Mesenchymal stem cell (in vitro differentiated cells and primary cell): ENCODE data around the gene VSX2. TPM values are rescaled to one million over a fixed set of nuclear protein-coding genes. Genes with fewer than 3 reads are reported as not detected.

Source experiments
- DNase-seq: peaks from one replicate; pipeline ENCODE4 v3.0.0-alpha.2; 2013
- H2AFZ ChIP-seq: one replicate; pipeline ENCODE4 v1.6.1; 2013; ENCODE audit warnings: low read depth, mild to moderate bottlenecking, control low read depth, inconsistent platforms, low read length, moderate library complexity
- H2AK5ac ChIP-seq: 2 replicates; pipeline ENCODE4 v1.6.1; 2013; ENCODE audit warnings: low read length, moderate library complexity, mild to moderate bottlenecking, inconsistent platforms; ENCODE audit not compliant: severe bottlenecking
- H2BK120ac ChIP-seq: one replicate; pipeline ENCODE4 v1.6.1; 2013; ENCODE audit warnings: low read depth, mild to moderate bottlenecking, inconsistent platforms, low read length, moderate library complexity
- H2BK12ac ChIP-seq, 2 experiments: one replicate each; pipeline ENCODE4 v1.6.1; 2013; ENCODE audit warnings: inconsistent platforms in 2 of 2, low read length in 2 of 2, mild to moderate bottlenecking in 2 of 2, moderate library complexity in 2 of 2, control low read depth in 1 of 2
- H2BK15ac ChIP-seq: one replicate; pipeline ENCODE4 v1.6.1; 2013; ENCODE audit warnings: mild to moderate bottlenecking, low read depth, inconsistent platforms; ENCODE audit not compliant: poor library complexity, severe bottlenecking
- H2BK5ac ChIP-seq: 2 replicates; pipeline ENCODE4 v1.6.1; 2013; ENCODE audit warnings: low read depth, mild to moderate bottlenecking, low read length, control low read depth, inconsistent platforms; ENCODE audit not compliant: poor library complexity, severe bottlenecking
- H3K14ac ChIP-seq, 2 experiments: one replicate each; pipeline ENCODE4 v1.6.1; 2013; ENCODE audit warnings: inconsistent platforms in 2 of 2, low read length in 2 of 2, control low read depth in 1 of 2, mild to moderate bottlenecking in 1 of 2, moderate library complexity in 1 of 2
- H3K18ac ChIP-seq, 2 experiments: one replicate each; pipeline ENCODE4 v1.6.1; 2013; ENCODE audit warnings: inconsistent platforms in 2 of 2, low read length in 2 of 2, control low read depth in 1 of 2, low read depth in 1 of 2, mild to moderate bottlenecking in 1 of 2
- H3K23ac ChIP-seq, 2 experiments: one replicate each; pipeline ENCODE4 v1.6.1; 2013; ENCODE audit warnings: inconsistent platforms in 2 of 2, low read length in 2 of 2, mild to moderate bottlenecking in 2 of 2, moderate library complexity in 2 of 2, control low read depth in 1 of 2
- H3K27ac ChIP-seq: 2 replicates; pipeline ENCODE4 v1.5.1; 2013; ENCODE audit warnings: mild to moderate bottlenecking, moderate library complexity, low read length, control low read depth, inconsistent platforms; ENCODE audit not compliant: poor library complexity, severe bottlenecking
- H3K27me3 ChIP-seq, 2 experiments: 2 replicates each; pipeline versions ENCODE4 v1.6.1 to v1.7.0; 2013; ENCODE audit warnings: low read length in 2 of 2, mild to moderate bottlenecking in 2 of 2, moderate library complexity in 2 of 2, control low read depth in 1 of 2, inconsistent platforms in 1 of 2; ENCODE audit not compliant: control insufficient read depth in 1 of 2, insufficient read depth in 1 of 2
- H3K36me3 ChIP-seq, 2 experiments: 2 replicates each; pipeline versions ENCODE4 v1.6.1 to v1.7.0; 2013; ENCODE audit warnings: low read length in 2 of 2, control low read depth in 1 of 2, inconsistent platforms in 1 of 2, low read depth in 1 of 2, mild to moderate bottlenecking in 1 of 2; ENCODE audit not compliant: insufficient read depth in 2 of 2, control insufficient read depth in 1 of 2
- H3K4ac ChIP-seq, 2 experiments: one replicate each; pipeline ENCODE4 v1.6.1; 2013; ENCODE audit warnings: inconsistent platforms in 2 of 2, low read length in 2 of 2, mild to moderate bottlenecking in 2 of 2, moderate library complexity in 2 of 2, control low read depth in 1 of 2, low read depth in 1 of 2
- H3K4me1 ChIP-seq: 2 replicates; pipeline ENCODE4 v1.6.1; 2013; ENCODE audit warnings: low read depth, low read length, control low read depth; ENCODE audit not compliant: control insufficient read depth, insufficient read depth
- H3K4me2 ChIP-seq: 2 replicates; pipeline ENCODE4 v1.6.1; 2013; ENCODE audit warnings: low read length, mild to moderate bottlenecking, inconsistent platforms; ENCODE audit not compliant: poor library complexity, severe bottlenecking
- H3K4me3 ChIP-seq, 2 experiments: 2 replicates each; pipeline versions ENCODE4 v1.5.1 to v1.7.0; 2013; ENCODE audit warnings: low read length in 2 of 2, mild to moderate bottlenecking in 2 of 2, control low read depth in 1 of 2, low read depth in 1 of 2; ENCODE audit not compliant: insufficient read depth in 1 of 2
- H3K79me1 ChIP-seq: replicated peaks from 2 replicates; pipeline ENCODE4 v1.6.1; 2013; ENCODE audit warnings: mild to moderate bottlenecking, control low read depth, low read length, inconsistent platforms; ENCODE audit not compliant: poor library complexity, severe bottlenecking
- H3K9ac ChIP-seq: 2 replicates; pipeline ENCODE4 v1.7.0; 2013; ENCODE audit warnings: mild to moderate bottlenecking, low read length, moderate library complexity
- H3K9me3 ChIP-seq: 2 replicates; pipeline ENCODE4 v1.7.0; 2013; ENCODE audit warnings: mild to moderate bottlenecking, low read length; ENCODE audit not compliant: control insufficient read depth
- H4K8ac ChIP-seq: one replicate; pipeline ENCODE4 v1.6.1; 2013; ENCODE audit warnings: inconsistent platforms, mild to moderate bottlenecking, low read length, moderate library complexity
- H4K91ac ChIP-seq: one replicate; pipeline ENCODE4 v1.6.1; 2013; ENCODE audit warnings: mild to moderate bottlenecking, low read length, inconsistent platforms
- WGBS: methylation state at CpG from one replicate; pipeline ENCODE4 v1.1.7; 2013; ENCODE audit warnings: mixed read lengths; 5-methylcytosine and 5-hydroxymethylcytosine counted together
- polyA plus RNA-seq, 2 experiments: library from polyadenylated mRNA; stranded (reverse); fragments of 200-250 nt; gene quantifications; one replicate each; pipeline ENCODE4 v1.2.3, GENCODE V29; 2013

VSX2 gene
- polyA plus RNA-seq (2013, experiment 1 of 2): not detected
- not detected for polyA plus RNA-seq (2013, experiment 2 of 2)

DNA sequence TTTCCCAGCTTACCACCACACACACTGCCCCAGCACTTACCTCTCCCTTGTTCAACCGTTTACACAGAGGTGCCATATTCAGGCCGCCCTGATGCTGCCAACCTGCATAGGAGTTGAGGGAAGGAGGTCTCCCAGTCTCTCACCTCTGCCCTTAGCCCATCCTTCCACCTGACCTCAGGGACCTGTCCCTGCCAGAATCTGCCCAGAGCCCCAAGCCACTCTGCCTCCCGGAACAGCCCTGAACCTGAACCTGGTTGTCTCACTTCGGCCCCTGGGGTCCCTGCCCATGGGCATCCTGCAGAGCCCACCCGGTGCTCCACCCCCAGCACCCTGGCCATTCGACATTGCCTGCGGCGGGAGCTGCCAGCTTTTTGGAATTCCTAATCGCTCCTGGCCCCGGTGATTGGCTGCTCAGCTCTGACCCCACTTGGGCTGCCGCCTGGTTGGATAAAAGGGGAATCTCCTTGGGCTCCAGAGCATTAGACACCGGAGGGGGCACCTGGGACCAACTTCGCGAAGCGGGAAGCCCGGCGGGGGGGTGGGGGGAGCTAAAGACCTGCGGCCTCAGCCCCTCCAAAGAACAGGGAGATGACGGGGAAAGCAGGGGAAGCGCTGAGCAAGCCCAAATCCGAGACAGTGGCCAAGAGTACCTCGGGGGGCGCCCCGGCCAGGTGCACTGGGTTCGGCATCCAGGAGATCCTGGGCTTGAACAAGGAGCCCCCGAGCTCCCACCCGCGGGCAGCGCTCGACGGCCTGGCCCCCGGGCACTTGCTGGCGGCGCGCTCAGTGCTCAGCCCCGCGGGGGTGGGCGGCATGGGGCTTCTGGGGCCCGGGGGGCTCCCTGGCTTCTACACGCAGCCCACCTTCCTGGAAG lies at the start of gene VSX2:
TSS of gene VSX2 (plus strand) at position 476 of the 874 bp plus-strand sequence. CDS start at position 589, 113 bp downstream.
- H2BK120ac ChIP-seq: no peak within 1 kb of the TSS
- H3K4me1 ChIP-seq: peaks cover 15% of the 10 kb centered on the region
- no peak within 1 kb of the TSS for H3K18ac ChIP-seq
- H4K8ac ChIP-seq: no peak within 1 kb of the TSS
- no peak within 1 kb of the TSS for H4K91ac ChIP-seq
- H3K9ac ChIP-seq: no peak within 1 kb of the TSS
- no peak within 1 kb of the TSS for H2BK5ac ChIP-seq
- no peak within 1 kb of the TSS for H2BK12ac ChIP-seq
- 8% methylated on average over 40 of the region's 40 CpGs for WGBS
- no peak within 1 kb of the TSS for H2AK5ac ChIP-seq
- H3K4ac ChIP-seq: no peak within 1 kb of the TSS
- no peak within 1 kb of the TSS for H3K14ac ChIP-seq
- no peak within 1 kb of the TSS for H2AFZ ChIP-seq
- H3K27ac ChIP-seq: no peak within 1 kb of the TSS
- H3K4me3 ChIP-seq: no peak within 1 kb of the TSS
- no peak within 1 kb of the TSS for H3K4me2 ChIP-seq
- no peak within 1 kb of the TSS for H3K23ac ChIP-seq
- H3K27me3 ChIP-seq: peaks cover 94% of the 10 kb centered on the region in 2 experiments
- H2BK15ac ChIP-seq: no peak within 1 kb of the TSS
- H3K79me1 ChIP-seq: no peaks in the 10 kb centered on the region
- H3K36me3 ChIP-seq: peaks cover 0 to 3% of the 10 kb centered on the region in 2 experiments
- no peak for DNase-seq
- no peaks in the 10 kb centered on the region for H3K9me3 ChIP-seq

DNA sequence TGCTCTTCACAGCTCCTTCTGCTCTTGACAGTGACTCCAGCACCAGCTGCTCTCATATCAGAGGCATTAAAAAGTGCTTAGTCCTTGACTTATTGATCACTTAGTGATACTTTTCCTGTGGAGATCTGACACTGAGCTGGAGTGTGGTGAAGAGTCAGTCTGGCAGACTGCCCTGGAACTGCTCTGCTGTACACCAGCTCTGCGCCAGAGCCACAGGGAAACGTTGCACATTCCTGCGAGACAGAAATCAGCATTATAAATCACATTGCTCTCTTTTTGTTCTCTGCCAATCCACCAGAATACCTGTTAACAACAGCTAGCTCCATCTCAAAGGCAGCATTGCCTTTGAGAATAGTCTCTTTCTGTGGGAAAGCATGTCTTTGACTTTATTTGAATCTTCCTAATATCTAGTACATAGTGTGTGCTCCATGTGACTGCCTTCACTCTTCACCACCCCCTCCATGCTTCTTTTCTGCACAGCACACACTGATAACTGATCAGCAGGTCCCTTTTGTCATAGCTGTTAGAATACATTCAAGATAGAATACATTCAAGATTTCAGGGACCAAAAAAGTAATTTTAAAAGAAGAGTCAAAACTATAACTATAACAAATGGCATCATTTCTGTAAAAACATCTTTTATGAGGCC lies 48.2 kb upstream of the VSX2 start:
- Histone ChIP-seq H2BK120ac (no peak overlapping the region), H2AK5ac (no peak overlapping the region), H3K36me3 (no peaks in the 10 kb centered on the region), H3K4me1 (no peaks in the 10 kb centered on the region), H2BK5ac (no peak overlapping the region), H4K8ac (no peak overlapping the region), H3K79me1 (no peaks in the 10 kb centered on the region), H3K14ac (no peak overlapping the region), H3K27me3 (no peaks in the 10 kb centered on the region), H2BK12ac (no peak overlapping the region), H3K4me2 (no peak overlapping the region), H3K9me3 (no peaks in the 10 kb centered on the region), H3K4me3 (no peak overlapping the region), H4K91ac (no peak overlapping the region), H3K27ac (no peak overlapping the region), H2BK15ac (no peak overlapping the region), H3K9ac (no peak overlapping the region), H3K4ac (no peak overlapping the region), H3K23ac (no peak overlapping the region), H3K18ac (no peak overlapping the region), H2AFZ (no peak overlapping the region)
- WGBS: 93% methylated on average over 3 of the region's 3 CpGs
- no peak for DNase-seq

DNA sequence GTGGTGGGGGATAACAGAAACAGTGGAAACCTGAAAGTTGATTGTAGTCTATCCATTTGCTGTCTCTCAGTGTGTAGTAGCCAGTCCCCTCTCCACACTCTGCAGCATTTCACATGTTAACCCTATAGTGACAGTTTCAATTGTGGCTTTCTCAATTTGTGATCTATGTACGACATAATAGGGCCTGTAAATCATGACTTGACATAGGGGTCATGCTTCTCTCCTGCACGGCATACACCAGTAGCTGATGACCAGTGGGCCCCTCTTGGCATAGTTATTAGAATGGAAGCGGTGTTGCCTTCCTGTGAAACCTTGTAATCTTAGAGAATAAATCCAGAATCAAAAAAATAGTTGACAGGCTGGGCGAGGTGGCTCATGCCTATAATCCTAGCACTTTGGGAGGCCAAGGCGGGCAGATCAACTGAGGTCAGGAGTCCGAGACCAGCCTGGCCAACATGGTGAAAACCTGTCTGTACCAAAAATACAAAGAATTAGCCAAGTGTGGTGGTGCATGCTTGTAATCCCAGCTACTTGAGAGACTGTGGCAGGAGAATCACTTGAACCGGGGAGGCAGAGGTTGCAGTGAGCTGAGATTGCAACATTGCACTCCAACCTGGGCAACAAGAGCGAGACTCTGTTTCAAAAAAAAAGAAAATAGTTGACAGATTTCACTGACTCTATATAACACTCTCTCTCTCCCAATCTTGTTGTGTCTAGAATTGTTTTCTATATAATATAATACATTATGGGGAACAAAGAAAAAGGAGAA lies 44.6 kb upstream of the VSX2 start:
- DNase-seq: no peak
- H2BK120ac ChIP-seq: no peak overlapping the region
- H3K23ac ChIP-seq: no peak overlapping the region
- H3K79me1 ChIP-seq: no peaks in the 10 kb centered on the region
- no peak overlapping the region for H3K18ac ChIP-seq
- no peak overlapping the region for H3K4me3 ChIP-seq
- no peak overlapping the region for H2BK5ac ChIP-seq
- H3K4me1 ChIP-seq: no peaks in the 10 kb centered on the region
- no peaks in the 10 kb centered on the region for H3K9me3 ChIP-seq
- no peak overlapping the region for H2BK15ac ChIP-seq
- no peak overlapping the region for H3K9ac ChIP-seq
- no peak overlapping the region for H4K8ac ChIP-seq
- no peak overlapping the region for H2AK5ac ChIP-seq
- H3K36me3 ChIP-seq: peaks cover 0 to 8% of the 10 kb centered on the region in 2 experiments
- H3K27me3 ChIP-seq: no peaks in the 10 kb centered on the region
- no peak overlapping the region for H2BK12ac ChIP-seq
- 87% methylated on average over 8 of the region's 8 CpGs for WGBS
- H4K91ac ChIP-seq: no peak overlapping the region
- no peak overlapping the region for H3K14ac ChIP-seq
- no peak overlapping the region for H3K27ac ChIP-seq
- no peak overlapping the region for H2AFZ ChIP-seq
- H3K4me2 ChIP-seq: no peak overlapping the region
- H3K4ac ChIP-seq: no peak overlapping the region

DNA sequence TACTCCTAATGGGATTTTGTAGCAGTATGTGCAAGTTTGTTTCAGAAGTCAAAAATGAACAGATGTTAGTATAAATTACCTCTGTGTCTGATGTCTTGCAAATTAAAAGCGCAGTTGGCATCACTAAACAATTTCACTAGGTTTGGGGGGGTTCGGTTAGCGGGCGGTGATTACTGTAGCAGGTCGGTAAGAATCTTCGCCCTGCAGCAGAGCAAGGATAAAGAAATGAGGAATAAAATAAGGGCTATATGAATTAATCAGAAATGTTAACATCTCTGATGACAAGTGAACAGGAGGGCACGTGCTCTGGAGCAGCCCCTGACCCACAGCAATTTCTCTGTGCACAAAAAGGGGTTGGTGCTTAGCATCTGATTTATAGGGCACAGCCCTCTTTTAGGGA lies 43.6 kb upstream of the VSX2 start:
- Histone ChIP-seq H3K18ac (no peak overlapping the region), H2AFZ (no peak overlapping the region), H3K14ac (no peak overlapping the region), H3K4me3 (no peak overlapping the region), H2BK120ac (no peak overlapping the region), H3K4me1 (no peaks in the 10 kb centered on the region), H4K91ac (no peak overlapping the region), H2BK12ac (no peak overlapping the region), H3K36me3 (peaks cover 0 to 10% of the 10 kb centered on the region in 2 experiments), H3K4me2 (no peak overlapping the region), H3K23ac (no peak overlapping the region), H3K27me3 (no peaks in the 10 kb centered on the region), H3K27ac (no peak overlapping the region), H2AK5ac (no peak overlapping the region), H2BK15ac (no peak overlapping the region), H3K9ac (no peak overlapping the region), H3K4ac (no peak overlapping the region), H2BK5ac (no peak overlapping the region), H3K9me3 (no peaks in the 10 kb centered on the region), H3K79me1 (no peaks in the 10 kb centered on the region), H4K8ac (no peak overlapping the region)
- WGBS: 97% methylated on average over 7 of the region's 7 CpGs
- DNase-seq: no peak
